Naive thymus-derived CD4-positive, alpha-beta T cell (primary cell): ENCODE data around the gene CSRNP3. TPM values are rescaled to one million over a fixed set of nuclear protein-coding genes. Genes with fewer than 3 reads are reported as not detected.

Source experiments
- ATAC-seq: fragments of 150-1000 bp; cut with Tn5 transposase; 2 replicates; pipeline ENCODE4 v1.10.0; 2021; ENCODE audit warnings: mild to moderate bottlenecking, moderate library complexity
- CTCF ChIA-PET: fragments of 350-600 bp; sonication (Branson Sonifier 250); formaldehyde crosslinking; loops from one replicate; lab custom pipeline; 2021; ENCODE audit warnings: antibody characterized with exemption; lab: Charles Lee
- POLR2A ChIA-PET: fragments of 350-600 bp; sonication (Branson Sonifier 250); formaldehyde crosslinking; loops from one replicate; lab custom pipeline; 2021; ENCODE audit warnings: antibody characterized with exemption, inconsistent platforms; lab: Charles Lee
- DNase-seq, 9 donors: peaks; one replicate each; pipeline versions ENCODE4 v3.0.0 to v3.0.0-alpha.2; 2020 to 2022; ENCODE audit warnings: mixed read lengths in 1 of 9
- H3K27ac ChIP-seq: one replicate; pipeline ENCODE4 v1.7.0; 2013; ENCODE audit warnings: mild to moderate bottlenecking, low read depth, low read length, moderate library complexity
- H3K27me3 ChIP-seq, 2 donors: one replicate each; pipeline ENCODE4 v1.7.0; 2013; ENCODE audit warnings: low read length in 2 of 2, mild to moderate bottlenecking in 2 of 2, moderate library complexity in 2 of 2; ENCODE audit not compliant: control insufficient read depth in 2 of 2, insufficient read depth in 2 of 2
- H3K36me3 ChIP-seq, 3 experiments: 1 replicate in 2 of 3; 2 replicates in 1 of 3; pipeline ENCODE4 v1.7.0; 2013; ENCODE audit warnings: low read length in 3 of 3, mild to moderate bottlenecking in 3 of 3, moderate library complexity in 1 of 3; ENCODE audit not compliant: insufficient read depth in 3 of 3, control insufficient read depth in 2 of 3
- H3K4me1 ChIP-seq, 2 donors: one replicate each; pipeline ENCODE4 v1.7.0; 2013; ENCODE audit warnings: low read length in 2 of 2, mild to moderate bottlenecking in 2 of 2, moderate library complexity in 1 of 2; ENCODE audit not compliant: control insufficient read depth in 2 of 2, insufficient read depth in 2 of 2
- H3K4me3 ChIP-seq: 2 replicates; pipeline ENCODE4 v1.7.0; 2013; ENCODE audit warnings: mild to moderate bottlenecking, low read length
- H3K9me3 ChIP-seq, 3 experiments: 1 replicate in 2 of 3; 2 replicates in 1 of 3; pipeline ENCODE4 v1.7.0; 2013; ENCODE audit warnings: low read length in 3 of 3; ENCODE audit not compliant: control insufficient read depth in 2 of 3
- H3K27ac Mint-ChIP-seq, 9 donors: one replicate each; pipeline ENCODE4 v1.8.0; 2020 to 2022; ENCODE audit warnings: mixed read lengths in 9 of 9, mild to moderate bottlenecking in 8 of 9, moderate library complexity in 5 of 9, inconsistent platforms in 2 of 9
- H3K27me3 Mint-ChIP-seq, 5 donors: one replicate each; pipeline ENCODE4 v1.8.0; 2021 to 2022; ENCODE audit warnings: mixed read lengths in 5 of 5, mild to moderate bottlenecking in 1 of 5
- H3K36me3 Mint-ChIP-seq, 5 donors: one replicate each; pipeline ENCODE4 v1.8.0; 2020 to 2022; ENCODE audit warnings: mixed read lengths in 5 of 5, mild to moderate bottlenecking in 3 of 5, inconsistent platforms in 1 of 5
- H3K4me1 Mint-ChIP-seq, 7 donors: one replicate each; pipeline ENCODE4 v1.8.0; 2020 to 2022; ENCODE audit warnings: mixed read lengths in 7 of 7, mild to moderate bottlenecking in 3 of 7, inconsistent platforms in 1 of 7
- H3K4me3 Mint-ChIP-seq, 10 donors: one replicate each; pipeline ENCODE4 v1.8.0; 2020 to 2022; ENCODE audit warnings: mild to moderate bottlenecking in 10 of 10, mixed read lengths in 10 of 10, moderate library complexity in 6 of 10, inconsistent platforms in 2 of 10
- H3K9me3 Mint-ChIP-seq, 11 donors: one replicate each; pipeline ENCODE4 v1.8.0; 2020 to 2022; ENCODE audit warnings: mixed read lengths in 11 of 11, mild to moderate bottlenecking in 4 of 11, inconsistent platforms in 1 of 11, moderate library complexity in 1 of 11
- intact Hi-C, 2 donors: fragments of 100-400 bp; cut with micrococcal nuclease; formaldehyde crosslinking; loops; one replicate each; pipeline ENCODE4 v1.15.1; 2023
- polyA plus RNA-seq, 2 donors: library from polyadenylated mRNA; unstranded; fragments of 300-500 nt; fragmentation: Illumina TruSeq; gene quantifications; one replicate each; pipeline ENCODE4 v1.2.3, GENCODE V29; 2021
- total RNA-seq, 6 experiments: library from RNA in 5 of 6; stranded (reverse) in 5 of 6; gene quantifications; 1 replicate in 5 of 6; 2 replicates in 1 of 6; pipeline ENCODE4 v1.2.3 and lab custom pipeline; 2021 to 2026

The CSRNP3 gene
- total and polyA plus RNA-seq, 7 experiments from 2014 or later: not detected

DNA sequence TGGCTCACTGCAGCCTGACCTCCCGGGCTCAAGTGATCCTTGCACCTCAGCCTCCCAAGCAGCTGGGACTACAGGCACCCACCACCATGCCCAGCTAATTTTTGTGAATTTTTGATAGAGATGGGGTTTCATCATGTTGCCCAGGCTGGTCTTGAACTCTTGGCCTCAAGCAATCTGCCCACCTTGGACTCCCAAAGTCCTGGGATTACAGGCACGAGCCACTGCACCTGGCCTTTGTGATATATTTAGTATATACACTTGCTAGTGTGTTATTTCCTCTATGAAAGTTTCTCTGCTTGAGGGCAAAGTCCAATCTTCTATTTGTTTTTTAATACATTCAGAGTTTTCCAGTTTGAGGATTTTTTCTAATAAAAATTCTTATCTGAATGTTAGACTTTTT, 205.3 kb downstream of the CSRNP3 start:
- Histone ChIP-seq H3K36me3 (no peaks in the 10 kb centered on the region), H3K4me1 (no peaks in the 10 kb centered on the region), H3K27ac (no peak overlapping the region), H3K4me3 (no peak overlapping the region), H3K9me3 (no peaks in the 10 kb centered on the region), H3K27me3 (no peaks in the 10 kb centered on the region)
- no peak for ATAC-seq
- POLR2A ChIA-PET: no interaction called here
- CTCF ChIA-PET: no interaction called here
- DNase-seq: no peak
- Mint-ChIP-seq H3K27ac (no peak overlapping the region), H3K4me1 (no peaks in the 10 kb centered on the region), H3K4me3 (no peak overlapping the region), H3K9me3 (peaks cover 0 to 10% (median 0%) of the 10 kb centered on the region in 11 donors), H3K36me3 (peaks cover 0 to 5% (median 0%) of the 10 kb centered on the region in 5 donors), H3K27me3 (peaks cover 0 to 19% (median 0%) of the 10 kb centered on the region in 5 donors)
- intact Hi-C loops: no loop called here

DNA sequence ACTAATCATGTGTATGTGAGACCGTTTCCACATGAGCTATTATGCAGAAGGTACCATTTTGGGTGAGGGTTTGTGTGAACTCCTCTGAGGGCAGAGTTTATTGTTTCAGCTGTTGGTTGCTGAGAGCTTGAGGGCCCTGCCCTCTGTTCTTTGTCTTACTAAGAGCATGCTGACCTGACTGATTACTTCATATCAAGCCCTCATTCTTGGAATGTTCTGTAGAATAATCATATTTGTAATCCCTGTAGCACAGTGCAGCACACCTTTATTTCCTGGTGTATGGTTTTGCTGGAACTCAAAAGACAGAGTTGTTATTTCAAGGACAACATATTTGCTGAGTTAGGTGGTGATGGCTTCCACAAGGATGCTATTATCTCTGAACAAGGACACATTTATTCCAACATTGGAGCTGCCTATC, 206.1 kb downstream of the CSRNP3 start:
- Mint-ChIP-seq H3K27me3 (peaks cover 0 to 16% (median 0%) of the 10 kb centered on the region in 5 donors), H3K9me3 (peaks cover 0 to 10% (median 0%) of the 10 kb centered on the region in 11 donors), H3K4me3 (no peak overlapping the region), H3K36me3 (peaks cover 0 to 5% (median 0%) of the 10 kb centered on the region in 5 donors), H3K27ac (no peak overlapping the region), H3K4me1 (no peaks in the 10 kb centered on the region)
- DNase-seq (no peak), ATAC-seq (no peak)
- ChIA-PET CTCF (no interaction called here), POLR2A (no interaction called here)
- Histone ChIP-seq H3K36me3 (no peaks in the 10 kb centered on the region), H3K4me1 (no peaks in the 10 kb centered on the region), H3K4me3 (no peak overlapping the region), H3K27ac (no peak overlapping the region), H3K27me3 (no peaks in the 10 kb centered on the region), H3K9me3 (no peaks in the 10 kb centered on the region)
- intact Hi-C loops: no loop called here

DNA sequence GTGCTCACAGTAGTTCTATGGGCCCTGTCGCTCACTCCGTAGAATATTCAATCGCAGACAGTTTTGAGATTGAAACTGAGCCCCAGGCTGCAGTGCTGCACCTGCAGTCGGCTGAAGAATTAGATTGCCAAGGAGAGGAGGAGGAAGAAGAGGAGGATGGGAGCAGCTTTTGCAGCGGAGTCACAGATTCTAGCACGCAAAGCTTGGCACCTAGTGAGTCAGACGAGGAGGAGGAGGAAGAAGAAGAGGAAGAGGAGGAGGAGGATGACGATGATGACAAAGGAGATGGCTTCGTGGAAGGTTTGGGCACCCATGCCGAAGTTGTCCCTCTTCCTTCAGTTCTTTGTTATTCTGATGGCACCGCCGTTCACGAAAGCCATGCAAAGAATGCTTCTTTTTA, 209.4 kb downstream of the CSRNP3 start:
- Histone ChIP-seq H3K9me3 (no peaks in the 10 kb centered on the region), H3K4me1 (no peaks in the 10 kb centered on the region), H3K27me3 (no peaks in the 10 kb centered on the region), H3K4me3 (no peak overlapping the region), H3K36me3 (no peaks in the 10 kb centered on the region), H3K27ac (no peak overlapping the region)
- no peaks in the 10 kb centered on the region for H3K36me3 Mint-ChIP-seq
- DNase-seq (no peak), ATAC-seq (no peak)
- H3K27ac Mint-ChIP-seq: no peak overlapping the region
- H3K9me3 Mint-ChIP-seq: no peaks in the 10 kb centered on the region
- no peak overlapping the region for H3K4me3 Mint-ChIP-seq
- CTCF ChIA-PET: no interaction called here
- H3K4me1 Mint-ChIP-seq: no peaks in the 10 kb centered on the region
- POLR2A ChIA-PET: no interaction called here
- peaks cover 0 to 17% (median 8%) of the 10 kb centered on the region in 5 donors for H3K27me3 Mint-ChIP-seq
- intact Hi-C loops: no loop called here

DNA sequence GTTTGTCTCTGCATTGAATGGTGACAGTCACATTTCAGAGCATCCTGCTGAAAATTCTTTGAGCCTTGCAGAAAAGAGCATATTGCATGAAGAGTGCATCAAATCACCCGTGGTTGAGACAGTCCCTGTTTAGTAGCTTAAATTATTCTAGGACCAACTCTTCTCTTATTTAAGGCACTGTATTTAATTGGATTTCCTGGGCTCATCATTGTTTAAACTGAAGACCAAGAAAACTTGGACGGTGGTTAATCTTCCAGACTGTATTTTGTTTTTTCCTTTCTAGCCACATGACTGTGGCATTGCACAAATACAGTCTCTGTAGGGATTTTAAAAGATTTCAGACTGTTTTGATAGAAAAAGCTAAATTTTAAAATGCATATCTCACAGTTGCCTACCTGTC, 210.1 kb downstream of the CSRNP3 start:
- H3K27ac Mint-ChIP-seq: no peak overlapping the region
- Histone ChIP-seq H3K36me3 (no peaks in the 10 kb centered on the region), H3K9me3 (no peaks in the 10 kb centered on the region), H3K27ac (no peak overlapping the region), H3K27me3 (no peaks in the 10 kb centered on the region), H3K4me3 (no peak overlapping the region), H3K4me1 (no peaks in the 10 kb centered on the region)
- peaks cover 0 to 19% (median 5%) of the 10 kb centered on the region in 5 donors for H3K27me3 Mint-ChIP-seq
- H3K36me3 Mint-ChIP-seq: no peaks in the 10 kb centered on the region
- no peak for ATAC-seq
- intact Hi-C loops: no loop called here
- H3K4me3 Mint-ChIP-seq: no peak overlapping the region
- ChIA-PET CTCF (no interaction called here), POLR2A (no interaction called here)
- H3K9me3 Mint-ChIP-seq: no peaks in the 10 kb centered on the region
- H3K4me1 Mint-ChIP-seq: no peaks in the 10 kb centered on the region
- no peak for DNase-seq

DNA sequence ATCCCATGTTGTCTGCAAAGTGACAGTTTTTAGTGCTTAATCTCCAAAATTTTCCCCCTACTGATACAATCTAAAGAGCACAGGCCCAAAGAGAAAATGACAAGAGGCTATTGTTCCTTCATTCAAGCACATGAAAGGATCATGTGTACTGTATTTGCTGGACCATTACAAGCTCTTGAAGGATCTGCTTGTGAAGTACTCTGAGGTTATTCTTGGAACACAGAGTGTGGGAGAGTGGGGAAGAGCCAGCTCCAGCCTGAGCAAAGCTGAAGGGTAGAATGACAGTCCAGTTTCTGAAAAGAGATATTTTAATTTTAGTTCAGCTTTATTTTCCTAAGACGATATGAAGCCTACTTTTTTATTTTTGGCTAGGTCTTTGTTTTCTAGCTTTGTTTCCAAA, 212.3 kb downstream of the CSRNP3 start:
- CTCF ChIA-PET: no interaction called here
- intact Hi-C loops: no loop called here
- DNase-seq (no peak), ATAC-seq (no peak)
- Histone ChIP-seq H3K36me3 (no peaks in the 10 kb centered on the region), H3K27me3 (no peaks in the 10 kb centered on the region), H3K9me3 (no peaks in the 10 kb centered on the region), H3K4me3 (no peak overlapping the region), H3K4me1 (no peaks in the 10 kb centered on the region), H3K27ac (no peak overlapping the region)
- peaks cover 4 to 12% (median 9%) of the 10 kb centered on the region in 5 donors for H3K27me3 Mint-ChIP-seq
- H3K4me1 Mint-ChIP-seq: no peaks in the 10 kb centered on the region
- no peaks in the 10 kb centered on the region for H3K9me3 Mint-ChIP-seq
- POLR2A ChIA-PET: no interaction called here
- no peaks in the 10 kb centered on the region for H3K36me3 Mint-ChIP-seq
- no peak overlapping the region for H3K4me3 Mint-ChIP-seq
- no peak overlapping the region for H3K27ac Mint-ChIP-seq

DNA sequence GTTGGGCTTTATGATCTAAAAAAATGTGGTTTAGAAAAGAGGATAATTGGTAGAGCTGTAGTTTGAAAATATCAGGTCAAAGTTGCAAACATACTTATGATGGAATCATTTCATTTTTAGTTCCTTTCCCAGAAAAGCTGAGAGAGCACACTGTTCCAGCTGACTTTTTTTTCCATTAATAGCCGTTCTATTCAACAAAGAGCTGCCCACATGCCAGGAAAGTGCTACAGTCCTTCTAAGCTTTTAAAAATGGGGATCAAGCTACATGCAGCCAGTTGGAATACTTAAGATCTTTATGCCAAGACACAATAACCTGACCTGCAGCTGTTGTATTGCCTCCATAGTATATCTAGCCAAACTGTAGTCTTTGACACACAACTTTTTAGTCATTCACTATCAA, 213.0 kb downstream of the CSRNP3 start:
- ChIA-PET POLR2A (no interaction called here), CTCF (no interaction called here)
- H3K9me3 ChIP-seq: no peaks in the 10 kb centered on the region
- no peak overlapping the region for H3K27ac ChIP-seq
- Mint-ChIP-seq H3K27ac (no peak overlapping the region), H3K9me3 (no peaks in the 10 kb centered on the region), H3K4me1 (no peaks in the 10 kb centered on the region), H3K27me3 (peaks cover 8 to 14% (median 11%) of the 10 kb centered on the region in 5 donors), H3K4me3 (no peak overlapping the region), H3K36me3 (no peaks in the 10 kb centered on the region)
- no peaks in the 10 kb centered on the region for H3K4me1 ChIP-seq
- H3K4me3 ChIP-seq: no peak overlapping the region
- DNase-seq (no peak), ATAC-seq (no peak)
- H3K27me3 ChIP-seq: no peaks in the 10 kb centered on the region
- intact Hi-C loops: no loop called here
- no peaks in the 10 kb centered on the region for H3K36me3 ChIP-seq

DNA sequence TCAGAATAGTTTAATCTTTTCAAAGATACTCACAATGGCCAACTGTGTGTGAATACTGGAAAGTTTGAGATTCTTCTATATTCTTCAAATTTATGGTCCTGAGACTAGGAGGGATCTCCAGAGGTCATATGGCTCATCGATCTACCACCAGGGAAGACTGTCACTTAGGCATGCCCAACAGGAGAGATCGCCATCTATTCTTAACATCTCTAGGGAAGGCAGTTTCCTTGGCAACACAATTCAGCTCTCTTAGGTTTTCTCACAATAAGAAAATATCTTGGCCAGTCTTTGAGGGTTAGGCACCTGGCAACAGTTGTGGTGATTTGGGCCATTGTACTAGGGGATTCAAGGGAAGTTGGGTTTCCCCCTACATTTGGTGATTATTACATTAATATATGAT, 217.3 kb downstream of the CSRNP3 start:
- peaks cover 7 to 17% (median 11%) of the 10 kb centered on the region in 5 donors for H3K27me3 Mint-ChIP-seq
- Histone ChIP-seq H3K4me1 (no peaks in the 10 kb centered on the region), H3K9me3 (no peaks in the 10 kb centered on the region), H3K4me3 (no peak overlapping the region), H3K36me3 (no peaks in the 10 kb centered on the region), H3K27ac (no peak overlapping the region), H3K27me3 (peaks cover 0 to 2% of the 10 kb centered on the region in 2 donors)
- H3K9me3 Mint-ChIP-seq: no peaks in the 10 kb centered on the region
- intact Hi-C loops: no loop called here
- ChIA-PET CTCF (no interaction called here), POLR2A (no interaction called here)
- H3K4me3 Mint-ChIP-seq: no peak overlapping the region
- H3K27ac Mint-ChIP-seq: no peak overlapping the region
- DNase-seq: no peak
- H3K4me1 Mint-ChIP-seq: no peaks in the 10 kb centered on the region
- no peak for ATAC-seq
- no peaks in the 10 kb centered on the region for H3K36me3 Mint-ChIP-seq
